Coronary artery (tissue), 2 donors: Measurements from ENCODE around the gene ERGIC1.
"Not testable (repeated sequence)": the region's sequence is repeated elsewhere in the genome, so short reads cannot be mapped to it uniquely, and the experiment has no call there.

Experiments used
- DNase-seq: peaks from one replicate; pipeline ENCODE4 v3.0.0-alpha.2; 2017; ENCODE audit warnings: low spot score
- H3K27ac ChIP-seq, 2 donors: fragments of 200-600 bp; sonication (generic); one replicate each; pipeline ENCODE4 v1.5.1; 2016 to 2019
- H3K4me3 ChIP-seq: fragments of 200-600 bp; sonication (generic); 2 replicates; pipeline ENCODE4 v1.5.1; 2016; ENCODE audit warnings: mild to moderate bottlenecking, moderate library complexity
- CTCF ChIP-seq: fragments of 200-600 bp; sonication (generic); IDR thresholded peaks from one replicate; pipeline ENCODE4 v1.5.1; 2019; ENCODE audit warnings: antibody characterized with exemption

Gene ERGIC1

GRCh38 chr5:172849606-172850453 is 15.8 kb downstream of the ERGIC1 start:
- peak overlapping the region in 1 of 2 donors; percentile 4 for H3K27ac ChIP-seq

GRCh38 chr5:172850454-172850797 is 16.4 kb downstream of the ERGIC1 start:
- no peak for TF ChIP-seq CTCF
- no peak for DNase-seq
- H3K4me3 ChIP-seq = no peak overlapping the region
- H3K27ac ChIP-seq = peak overlapping the region in 1 of 2 donors; percentile 4

More at GRCh38 chr5:172849606-172850453, 15.8 kb downstream of the ERGIC1 start:
- no peak for DNase-seq
- H3K4me3 ChIP-seq = no peak overlapping the region
- no peak for TF ChIP-seq CTCF

GRCh38 chr5:172851254-172851653 is 17.2 kb downstream of the ERGIC1 start:
- DNase-seq, H3K27ac ChIP-seq, H3K4me3 ChIP-seq: not testable (repeated sequence)

- H3K27ac ChIP-seq = peak overlapping the region; percentile 25 to 97
- H3K4me3 ChIP-seq = no peak overlapping the region
- TF ChIP-seq CTCF = no peak
- DNase-seq = no peak
Observed at GRCh38 chr5:172852490-172853354, 18.7 kb downstream of the ERGIC1 start.

GRCh38 chr5:172853355-172853975 is 19.4 kb downstream of the ERGIC1 start:
- no peak for DNase-seq
- Histone ChIP-seq H3K4me3 (no peak overlapping the region), H3K27ac (peak overlapping the region; percentile 25 to 97)
- no peak for TF ChIP-seq CTCF

GRCh38 chr5:172854451-172854871 is 20.4 kb downstream of the ERGIC1 start:
- TF ChIP-seq CTCF = no peak
- H3K4me3 ChIP-seq = peak overlapping the region; percentile 20
- H3K27ac ChIP-seq = peak overlapping the region; percentile 71 to 97
- no peak for DNase-seq

GRCh38 chr5:172854971-172855370 is 20.9 kb downstream of the ERGIC1 start:
- no peak for TF ChIP-seq CTCF

More at GRCh38 chr5:172854971-172855370, 20.9 kb downstream of the ERGIC1 start:
- DNase-seq = no peak
- Histone ChIP-seq H3K4me3 (peak overlapping the region; percentile 5), H3K27ac (peak overlapping the region; percentile 71 to 97)
